Caco-2 (cell line): Measurements from ENCODE around the gene POLR2M. TPM values are rescaled to one million over a fixed set of nuclear protein-coding genes. Genes with fewer than 3 reads are reported as not detected.

Experiments
- BruUV-seq: library from RNA; stranded (reverse); fragments of 400-500 nt; replicated peaks from 2 replicates; lab custom pipeline; 2021; lab: Mats Ljungman, UMichigan
- CTCF ChIA-PET: fragments of 300-600 bp; sonication (Branson Sonifier 250); formaldehyde crosslinking; loops from one replicate; lab custom pipeline; 2022; ENCODE audit warnings: antibody characterized with exemption; lab: Charles Lee
- POLR2A ChIA-PET: fragments of 300-600 bp; sonication (Branson Sonifier 250); formaldehyde crosslinking; loops from one replicate; lab custom pipeline; 2022; ENCODE audit warnings: antibody characterized with exemption; lab: Charles Lee
- DNase-seq, 2 experiments: peaks; one replicate each; pipeline versions ENCODE4 v3.0.0 to v3.0.0-alpha.2; 2020 to 2022
- H3K27me3 ChIP-seq: replicated peaks from 2 replicates; pipeline ENCODE4 v1.6.0; 2011; ENCODE audit warnings: low read length; ENCODE audit not compliant: control insufficient read depth, insufficient read depth
- H3K36me3 ChIP-seq: 2 replicates; pipeline ENCODE4 v1.5.1; 2011; ENCODE audit warnings: low read length; ENCODE audit not compliant: control insufficient read depth, insufficient read depth
- H3K4me1 ChIP-seq: fragments of 250-450 bp; sonication (Bioruptor Pico); 2 replicates; pipeline ENCODE4 v1.5.1; 2020; ENCODE audit warnings: mild to moderate bottlenecking
- H3K4me3 ChIP-seq: 2 replicates; pipeline ENCODE4 v1.5.1; 2011; ENCODE audit warnings: low read depth, mild to moderate bottlenecking, control low read depth, low read length
- H3K9me3 ChIP-seq: fragments of 250-450 bp; sonication (Bioruptor Pico); 2 replicates; pipeline ENCODE4 v1.5.1; 2020; ENCODE audit warnings: mild to moderate bottlenecking, moderate library complexity
- H3K27ac Mint-ChIP-seq: one replicate; pipeline ENCODE4 v1.8.0; 2022; ENCODE audit warnings: mixed read lengths; ENCODE audit not compliant: unreplicated experiment
- H3K27me3 Mint-ChIP-seq: one replicate; pipeline ENCODE4 v1.8.0; 2022; ENCODE audit warnings: mixed read lengths; ENCODE audit not compliant: insufficient read depth, unreplicated experiment
- H3K36me3 Mint-ChIP-seq: one replicate; pipeline ENCODE4 v1.8.0; 2022; ENCODE audit warnings: mild to moderate bottlenecking, mixed read lengths; ENCODE audit not compliant: insufficient read depth, unreplicated experiment
- H3K4me1 Mint-ChIP-seq: one replicate; pipeline ENCODE4 v1.8.0; 2022; ENCODE audit warnings: low read depth, mixed read lengths; ENCODE audit not compliant: unreplicated experiment
- H3K4me3 Mint-ChIP-seq: one replicate; pipeline ENCODE4 v1.8.0; 2022; ENCODE audit warnings: mild to moderate bottlenecking, moderate library complexity, mixed read lengths; ENCODE audit not compliant: unreplicated experiment
- H3K9me3 Mint-ChIP-seq: one replicate; pipeline ENCODE4 v1.8.0; 2022; ENCODE audit warnings: mixed read lengths; ENCODE audit not compliant: unreplicated experiment
- CTCF ChIP-seq, 2 experiments: fragments of 200-600 bp in 1 of 2; IDR thresholded peaks; 1 replicate in 1 of 2; 2 replicates in 1 of 2; pipeline versions ENCODE4 v1.5.1 to v1.8.0; 2011 to 2022; ENCODE audit warnings: antibody characterized with exemption in 1 of 2, control low read depth in 1 of 2, inconsistent platforms in 1 of 2, low read depth in 1 of 2, low read length in 1 of 2, mild to moderate bottlenecking in 1 of 2, moderate library complexity in 1 of 2; ENCODE audit not compliant: insufficient read depth in 1 of 2, severe bottlenecking in 1 of 2, unreplicated experiment in 1 of 2
- intact Hi-C: fragments of 100-400 bp; cut with micrococcal nuclease; formaldehyde crosslinking; loops from one replicate; pipeline ENCODE4 v1.10.0; 2022; ENCODE audit not compliant: unreplicated experiment
- total RNA-seq: library from RNA; stranded (reverse); gene quantifications from 2 replicates; pipeline ENCODE4 v1.2.3, GENCODE V29; 2022

Gene POLR2M
- total RNA-seq, 1 experiment from 2014 or later, result 81.6 TPM

- Histone ChIP-seq H3K4me3 (no peak overlapping the region), H3K27me3 (no peaks in the 10 kb centered on the region), H3K36me3 (no peaks in the 10 kb centered on the region), H3K9me3 (no peaks in the 10 kb centered on the region), H3K4me1 (no peaks in the 10 kb centered on the region)
- no TSS peak for BruUV-seq
- H3K4me3 Mint-ChIP-seq, result no peak overlapping the region
- no peak overlapping the region for H3K27ac Mint-ChIP-seq
- peak; percentile 68 to 76 for TF ChIP-seq CTCF (IDR thresholded peaks at IDR 0.05; ENCODE audit: insufficient read depth in 1 of 2, low read depth in 1 of 2, low read length in 1 of 2, severe bottlenecking in 1 of 2, unreplicated experiment in 1 of 2)
- ChIA-PET CTCF (interaction anchor here (1.0 to 2.6 kb wide), 7 partner anchors 9 to 338 kb away, joined by 3 to 15 read pairs (median 4); partner anchors contain the start of gene POLR2M), POLR2A (no interaction called here)
- H3K9me3 Mint-ChIP-seq, result peaks cover 13% of the 10 kb centered on the region
- H3K4me1 Mint-ChIP-seq, result no peaks in the 10 kb centered on the region
- H3K27me3 Mint-ChIP-seq, result no peaks in the 10 kb centered on the region
- DNase-seq, result peak in 1 of 2 experiments; percentile 66
- no peaks in the 10 kb centered on the region for H3K36me3 Mint-ChIP-seq
- intact Hi-C loops, result loop anchor here (10.0 kb wide), 1 partner anchor 168 kb away; no protein-coding TSS in a partner anchor
Measured at GRCh38 chr15:57732526-57733331, 26.2 kb downstream of the POLR2M start.

- intact Hi-C loops, result loop anchor here (10.0 kb wide), 1 partner anchor 170 kb away; no protein-coding TSS in a partner anchor
- Histone ChIP-seq H3K27me3 (no peaks in the 10 kb centered on the region), H3K36me3 (no peaks in the 10 kb centered on the region), H3K4me3 (no peak overlapping the region), H3K9me3 (no peaks in the 10 kb centered on the region), H3K4me1 (no peaks in the 10 kb centered on the region)
- CTCF ChIA-PET, result no interaction called here
- no peak for TF ChIP-seq CTCF (IDR thresholded peaks at IDR 0.05; ENCODE audit: insufficient read depth in 1 of 2, low read depth in 1 of 2, low read length in 1 of 2, severe bottlenecking in 1 of 2, unreplicated experiment in 1 of 2)
- H3K36me3 Mint-ChIP-seq, result no peaks in the 10 kb centered on the region
- H3K4me1 Mint-ChIP-seq, result no peaks in the 10 kb centered on the region
- POLR2A ChIA-PET, result no interaction called here
- BruUV-seq, result no TSS peak
- no peak overlapping the region for H3K27ac Mint-ChIP-seq
- no peak for DNase-seq
- H3K4me3 Mint-ChIP-seq, result no peak overlapping the region
- no peaks in the 10 kb centered on the region for H3K27me3 Mint-ChIP-seq
- peaks cover 15% of the 10 kb centered on the region for H3K9me3 Mint-ChIP-seq
Measured at GRCh38 chr15:57734860-57735259, 28.3 kb downstream of the POLR2M start.

GRCh38 chr15:57735431-57735830 is 28.9 kb downstream of the POLR2M start:
- ChIA-PET POLR2A (no interaction called here), CTCF (no interaction called here)
- Histone ChIP-seq H3K9me3 (no peaks in the 10 kb centered on the region), H3K4me3 (no peak overlapping the region), H3K4me1 (no peaks in the 10 kb centered on the region), H3K27me3 (no peaks in the 10 kb centered on the region), H3K36me3 (no peaks in the 10 kb centered on the region)
- Mint-ChIP-seq H3K4me1 (no peaks in the 10 kb centered on the region), H3K9me3 (peaks cover 15% of the 10 kb centered on the region), H3K4me3 (no peak overlapping the region), H3K27me3 (no peaks in the 10 kb centered on the region), H3K27ac (no peak overlapping the region), H3K36me3 (no peaks in the 10 kb centered on the region)
- intact Hi-C loops, result loop anchor here (10.0 kb wide), 1 partner anchor 171 kb away; no protein-coding TSS in a partner anchor
- DNase-seq, result no peak
- BruUV-seq, result no TSS peak
- no peak for TF ChIP-seq CTCF (IDR thresholded peaks at IDR 0.05; ENCODE audit: insufficient read depth in 1 of 2, low read depth in 1 of 2, low read length in 1 of 2, severe bottlenecking in 1 of 2, unreplicated experiment in 1 of 2)
